Activated B cell treated with CpG ODN at 0.5 μM for 24 hours (primary cell): ENCODE measurements around the gene PSEN1. TPM values are rescaled to one million over a fixed set of nuclear protein-coding genes. Genes with fewer than 3 reads are reported as not detected.
A peak's percentile ranks its signal among the peaks of the same experiment; 100 is the strongest.

ENCODE experiments used
- ATAC-seq: fragments of 200-7000 bp; cut with Tn5 transposase; one replicate; pipeline ENCODE4 v1.10.0; 2021; ENCODE audit warnings: low read depth, mild to moderate bottlenecking, moderate library complexity
- CTCF ChIA-PET: fragments of 350-600 bp; sonication (Branson Sonifier 250); formaldehyde crosslinking; loops from one replicate; lab custom pipeline; 2021; ENCODE audit warnings: antibody characterized with exemption; lab: Charles Lee
- POLR2A ChIA-PET: fragments of 350-600 bp; sonication (Branson Sonifier 250); formaldehyde crosslinking; loops from one replicate; lab custom pipeline; 2021; ENCODE audit warnings: antibody characterized with exemption; lab: Charles Lee
- DNase-seq: peaks from one replicate; pipeline ENCODE4 v3.0.0; 2022
- H3K27ac Mint-ChIP-seq: one replicate; pipeline ENCODE4 v1.8.0; 2020; ENCODE audit warnings: mixed read lengths
- H3K27me3 Mint-ChIP-seq: one replicate; pipeline ENCODE4 v1.8.0; 2021; ENCODE audit warnings: mixed read lengths
- H3K36me3 Mint-ChIP-seq: one replicate; pipeline ENCODE4 v1.8.0; 2021; ENCODE audit warnings: low read depth, mixed read lengths
- H3K4me1 Mint-ChIP-seq: one replicate; pipeline ENCODE4 v1.8.0; 2021; ENCODE audit warnings: mixed read lengths
- H3K4me3 Mint-ChIP-seq: one replicate; pipeline ENCODE4 v1.8.0; 2020; ENCODE audit warnings: mild to moderate bottlenecking, mixed read lengths
- H3K9me3 Mint-ChIP-seq: one replicate; pipeline ENCODE4 v1.8.0; 2020; ENCODE audit warnings: mixed read lengths
- CTCF ChIP-seq: fragments of 200-600 bp; IDR thresholded peaks from one replicate; pipeline ENCODE4 v1.8.0; 2022; ENCODE audit warnings: antibody characterized with exemption, mild to moderate bottlenecking
- intact Hi-C: fragments of 100-400 bp; cut with micrococcal nuclease; formaldehyde crosslinking; loops from one replicate; pipeline ENCODE4 v1.15.1; 2024
- total RNA-seq: library from RNA; stranded (reverse); gene quantifications from 2 replicates; pipeline ENCODE4 v1.2.3, GENCODE V29; 2022

The PSEN1 gene
- total RNA-seq, 1 donor from 2014 or later = 38.6 TPM

DNA sequence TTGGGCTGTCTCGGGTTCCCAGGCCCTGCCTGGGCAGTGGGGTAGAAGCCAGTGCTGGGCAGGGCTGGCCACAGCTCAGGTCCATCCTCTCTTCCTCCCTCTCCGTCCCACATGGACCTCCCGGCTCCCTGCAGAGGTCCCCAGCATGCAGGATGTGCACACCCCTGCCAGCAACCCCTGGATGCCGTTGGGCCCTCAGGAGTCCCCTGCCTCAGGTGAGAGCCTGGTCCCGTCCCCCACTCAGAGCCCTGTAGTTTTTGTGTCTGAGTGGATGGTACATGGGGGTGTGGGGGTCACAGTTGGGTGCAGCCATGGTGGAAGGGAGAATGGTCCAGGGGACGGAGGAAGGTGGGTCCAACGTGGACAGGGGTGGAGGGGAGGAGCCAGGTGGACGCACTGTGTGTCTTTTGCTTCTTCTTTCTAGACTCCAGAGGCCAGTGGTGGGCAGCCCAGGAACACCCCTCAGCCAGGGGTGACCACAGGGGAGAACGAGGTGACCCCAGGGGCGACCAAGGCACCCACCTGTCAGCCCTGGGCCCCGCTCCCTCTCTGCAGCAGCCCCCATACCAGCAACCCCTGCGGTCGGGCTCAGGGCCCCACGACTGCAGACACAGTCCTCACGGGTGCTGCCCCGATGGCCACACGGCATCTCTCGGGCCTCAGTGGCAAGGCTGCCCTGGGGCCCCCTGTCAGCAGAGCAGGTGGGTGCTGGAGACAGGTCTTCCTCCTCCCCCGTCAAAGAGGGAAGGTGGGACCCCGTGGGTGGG is 122.7 kb downstream of the PSEN1 start:
- no peak overlapping the region for H3K27ac Mint-ChIP-seq

DNA sequence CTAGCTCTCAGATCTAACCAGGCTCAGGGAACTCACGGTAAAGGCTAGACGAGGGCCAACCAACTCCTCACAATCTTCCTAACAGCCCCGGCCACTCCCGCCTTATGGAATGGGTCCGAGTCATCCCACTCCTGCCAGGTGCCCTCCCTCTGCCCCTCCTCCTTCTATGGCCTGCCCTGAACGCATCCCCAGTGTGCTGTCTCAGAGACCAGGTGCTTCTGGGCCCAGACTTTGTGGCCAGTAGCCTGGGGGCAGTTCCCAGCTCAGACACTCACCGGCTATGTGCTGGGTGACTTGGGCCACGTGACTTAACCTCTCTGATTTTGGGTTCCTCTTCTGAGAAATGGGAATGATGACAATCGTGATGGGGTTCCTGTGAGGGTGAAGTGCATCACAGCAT is 123.5 kb downstream of the PSEN1 start:
- peak; percentile 7 for DNase-seq
- Mint-ChIP-seq H3K9me3 (no peaks in the 10 kb centered on the region), H3K4me1 (peaks cover 5% of the 10 kb centered on the region), H3K36me3 (no peaks in the 10 kb centered on the region), H3K27me3 (peaks cover 3% of the 10 kb centered on the region), H3K4me3 (no peak overlapping the region), H3K27ac (no peak overlapping the region)
- no peak for ATAC-seq
- intact Hi-C loops = no loop called here
- ChIA-PET POLR2A (no interaction called here), CTCF (no interaction called here)
- TF ChIP-seq CTCF = no peak

More for the DNA sequence above, 122.7 kb downstream of the PSEN1 start:
- ATAC-seq (no peak), DNase-seq (peak; percentile 13)
- Mint-ChIP-seq H3K4me1 (peaks cover 5% of the 10 kb centered on the region), H3K9me3 (no peaks in the 10 kb centered on the region), H3K36me3 (no peaks in the 10 kb centered on the region), H3K4me3 (no peak overlapping the region), H3K27me3 (peaks cover 3% of the 10 kb centered on the region)
- intact Hi-C loops = no loop called here
- POLR2A ChIA-PET = no interaction called here
- no peak for TF ChIP-seq CTCF
- CTCF ChIA-PET = no interaction called here

DNA sequence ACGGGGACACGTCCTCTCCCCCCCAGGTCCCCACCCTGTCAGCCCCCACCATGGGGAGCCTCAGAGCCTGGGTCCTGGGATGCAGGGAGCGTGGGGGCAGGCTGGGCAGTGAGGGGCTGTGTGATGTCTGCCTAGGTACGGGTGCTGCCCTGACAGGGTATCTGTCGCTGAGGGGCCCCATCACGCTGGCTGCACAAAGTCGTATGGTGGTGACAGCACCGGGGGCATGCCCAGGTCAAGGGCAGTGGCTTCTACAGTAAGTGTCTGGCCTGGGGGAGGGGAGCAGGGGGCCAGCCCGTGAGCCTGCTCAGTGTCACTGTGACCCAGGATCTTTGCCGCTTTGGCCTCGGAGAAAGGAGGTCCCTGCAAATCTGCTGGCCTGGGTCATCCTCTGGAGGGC is 124.3 kb downstream of the PSEN1 start:
- DNase-seq = no peak
- Mint-ChIP-seq H3K4me3 (no peak overlapping the region), H3K36me3 (no peaks in the 10 kb centered on the region), H3K27ac (no peak overlapping the region), H3K27me3 (peaks cover 3% of the 10 kb centered on the region), H3K9me3 (no peaks in the 10 kb centered on the region), H3K4me1 (peaks cover 5% of the 10 kb centered on the region)
- ChIA-PET POLR2A (no interaction called here), CTCF (no interaction called here)
- TF ChIP-seq CTCF = no peak
- intact Hi-C loops = no loop called here
- ATAC-seq = no peak

DNA sequence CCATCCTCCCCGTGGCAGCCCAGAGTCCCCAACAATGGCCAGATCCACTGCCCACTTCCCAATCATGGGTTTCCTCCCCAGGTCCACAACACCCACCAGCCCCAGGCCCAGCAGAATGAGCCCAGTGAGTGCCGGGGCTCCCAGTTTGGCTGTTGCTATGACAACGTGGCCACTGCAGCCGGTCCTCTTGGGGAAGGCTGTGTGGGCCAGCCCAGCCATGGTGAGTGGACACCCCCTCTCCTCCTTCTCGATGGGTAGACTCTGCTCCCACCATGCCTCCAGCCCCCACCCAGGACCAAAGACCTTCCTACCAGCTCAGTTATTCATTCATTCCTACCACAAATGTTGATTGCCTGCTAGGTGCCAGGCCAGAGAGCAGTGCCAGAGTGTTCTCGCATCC is 124.8 kb downstream of the PSEN1 start:
- TF ChIP-seq CTCF = no peak
- CTCF ChIA-PET = no interaction called here
- peaks cover 3% of the 10 kb centered on the region for H3K27me3 Mint-ChIP-seq
- POLR2A ChIA-PET = no interaction called here
- no peak overlapping the region for H3K27ac Mint-ChIP-seq
- H3K4me1 Mint-ChIP-seq = peaks cover 5% of the 10 kb centered on the region
- DNase-seq (no peak), ATAC-seq (no peak)
- H3K4me3 Mint-ChIP-seq = no peak overlapping the region
- no peaks in the 10 kb centered on the region for H3K36me3 Mint-ChIP-seq
- H3K9me3 Mint-ChIP-seq = no peaks in the 10 kb centered on the region
- intact Hi-C loops = no loop called here

GRCh38 chr14:73261520-73262426 is 125.5 kb downstream of the PSEN1 start:
- intact Hi-C loops = no loop called here
- POLR2A ChIA-PET = no interaction called here
- no peak for TF ChIP-seq CTCF
- no peaks in the 10 kb centered on the region for H3K36me3 Mint-ChIP-seq
- H3K27ac Mint-ChIP-seq = no peak overlapping the region
- no peaks in the 10 kb centered on the region for H3K9me3 Mint-ChIP-seq
- DNase-seq (no peak), ATAC-seq (no peak)
- no peak overlapping the region for H3K4me3 Mint-ChIP-seq
- CTCF ChIA-PET = interaction anchor here (0.7 kb wide), 1 partner anchor 827 kb away, joined by 3 read pairs; no protein-coding TSS in a partner anchor
- peaks cover 5% of the 10 kb centered on the region for H3K4me1 Mint-ChIP-seq
- H3K27me3 Mint-ChIP-seq = peaks cover 3% of the 10 kb centered on the region
